Ovary (tissue), 9 donors: ENCODE results near the gene CCDC83. TPM values are rescaled to one million over a fixed set of nuclear protein-coding genes. Genes with fewer than 3 reads are reported as not detected.
A peak's percentile ranks its signal among the peaks of the same experiment; 100 is the strongest.
"Not testable (repeated sequence)": the region's sequence is repeated elsewhere in the genome, so short reads cannot be mapped to it uniquely, and the experiment has no call there.

ENCODE experiments used
- DNase-seq, 5 donors: peaks; one replicate each; pipeline ENCODE4 v3.0.0-alpha.2; 2019 to 2020
- H3K27ac ChIP-seq, 2 donors: fragments of 200-600 bp; one replicate each; pipeline versions ENCODE4 v1.5.1 to v1.8.0; 2019 to 2022
- H3K27me3 ChIP-seq: fragments of 200-600 bp; one replicate; pipeline ENCODE4 v1.8.0; 2022
- H3K36me3 ChIP-seq: fragments of 200-600 bp; sonication (generic); one replicate; pipeline ENCODE4 v1.5.1; 2019
- H3K4me1 ChIP-seq: one replicate; pipeline ENCODE4 v1.8.1; 2013; ENCODE audit warnings: mild to moderate bottlenecking, moderate library complexity; ENCODE audit not compliant: insufficient read depth
- H3K4me3 ChIP-seq: fragments of 200-600 bp; sonication (generic); one replicate; pipeline ENCODE4 v1.5.1; 2017
- H3K9me3 ChIP-seq, 2 donors: fragments of 200-600 bp in 1 of 2; sonication (generic) in 1 of 2; one replicate each; pipeline versions ENCODE4 v1.5.1 to v1.8.1; 2013 to 2019; ENCODE audit warnings: mild to moderate bottlenecking in 1 of 2, moderate library complexity in 1 of 2
- CTCF ChIP-seq, 3 donors: fragments of 450-650 bp in 2 of 3; fragments of 200-600 bp in 1 of 3; IDR thresholded peaks; one replicate each; pipeline versions ENCODE4 v1.5.1 to v1.8.0; 2016 to 2022; ENCODE audit warnings: antibody characterized with exemption in 3 of 3, mild to moderate bottlenecking in 1 of 3
- EP300 ChIP-seq: sonication (generic); formaldehyde crosslinking; IDR thresholded peaks from one replicate; pipeline ENCODE4 v1.6.1; 2017; ENCODE audit warnings: antibody characterized with exemption
- POLR2A ChIP-seq: fragments of 450-650 bp; IDR thresholded peaks from one replicate; pipeline ENCODE4 v1.6.1; 2017; ENCODE audit warnings: antibody characterized with exemption, mild to moderate bottlenecking, moderate library complexity
- WGBS, 3 donors: extraction: QIAGEN DNeasy Blood & Tissue Kit in 1 of 3; methylation state at CpG; one replicate each; pipeline versions ENCODE4 v1.1.5 to v1.1.7; 2013 to 2017; 5-methylcytosine and 5-hydroxymethylcytosine counted together
- intact Hi-C, 4 donors: fragments of 100-400 bp; cut with DNase I; formaldehyde crosslinking; loops; one replicate each; pipeline versions ENCODE4 v1.11.0 to v1.15.1; 2022 to 2023
- polyA plus RNA-seq, 2 donors: library from polyadenylated mRNA; stranded (reverse); fragments of 200-250 nt in 1 of 2; fragments of 350-450 nt in 1 of 2; fragmentation: Illumina TruSeq in 1 of 2; extraction: RNeasy Lipid Tissue Mini Kit (QIAGEN cat#74804) in 1 of 2; gene quantifications; one replicate each; pipeline ENCODE4 v1.2.3, GENCODE V29; 2013 to 2014
- total RNA-seq, 7 donors: library from RNA; depleted of rRNA in 2 of 7; stranded (reverse); fragments of >200 nt in 2 of 7; fragmentation: NEBNext Ultra II Directional in 3 of 7; extraction: Animal tissue kit (Norgen Biotek cat#: 25700) in 3 of 7; gene quantifications; one replicate each; pipeline versions ENCODE4 v1.1.0 to v1.2.4, GENCODE V29; 2016 to 2023
- donor health status: DM: no; HTN: no; CAD: no; lungs with moderate emphysema.
- donor health status: DM: no; HTN: no; CAD: no.
- donor health status: Bipolar disorder and iron deficiency.
- donor health status: DM: yes; HTN: yes; CAD: no.
- donor health status: DM: no; HTN: no; CAD: no.
- donor health status: DM: yes; HTN: yes; CAD: no.

CCDC83 gene
- total and polyA plus RNA-seq, 9 donors: not detected

DNA sequence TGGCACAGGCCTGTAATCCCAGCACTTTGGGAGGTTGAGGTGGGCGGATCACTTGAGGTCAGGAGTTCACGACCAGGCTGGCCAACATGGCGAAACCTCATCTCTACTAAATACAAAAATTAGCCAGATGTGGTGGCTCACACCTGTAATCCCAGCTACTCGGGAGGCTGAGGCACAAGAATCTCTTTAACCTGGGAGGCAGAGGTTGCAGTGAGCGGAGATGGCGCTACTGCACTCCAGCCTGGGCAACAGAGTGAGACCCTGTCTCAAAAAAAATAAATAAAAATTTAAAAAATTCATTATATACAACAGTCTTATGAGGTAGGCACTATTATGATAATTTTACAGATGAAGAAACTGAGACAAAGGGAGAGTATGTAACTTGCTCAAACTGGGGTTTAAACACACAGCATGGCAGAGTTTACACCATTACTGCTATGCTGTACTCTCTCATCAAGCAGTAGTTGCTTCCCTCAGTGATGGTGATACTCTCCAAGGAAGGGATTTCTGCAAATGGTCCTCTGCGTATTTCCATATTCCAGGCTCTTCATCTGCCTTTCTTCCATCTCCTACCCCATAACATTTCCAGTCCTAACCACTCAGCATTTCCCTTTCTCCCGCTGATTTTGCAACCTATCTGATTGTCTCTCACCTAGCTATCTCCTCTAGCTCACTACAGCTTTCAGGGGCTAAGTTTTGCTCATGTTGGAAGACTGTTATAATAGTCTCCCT, 95.3 kb downstream of the CCDC83 start:
- TF ChIP-seq CTCF (IDR thresholded peaks at IDR 0.05): no peak
- TF ChIP-seq EP300: no peak
- no peak for TF ChIP-seq POLR2A
- peaks cover 29% of the 10 kb centered on the region for H3K4me1 ChIP-seq
- WGBS, 3 donors: 94 to 96% (median 95%) methylated on average over 8 of the region's 8 CpGs
- no peak overlapping the region for H3K27ac ChIP-seq
- intact Hi-C loops: no loop called here
- no peaks in the 10 kb centered on the region for H3K27me3 ChIP-seq
- H3K9me3 ChIP-seq: no peaks in the 10 kb centered on the region
- no peaks in the 10 kb centered on the region for H3K36me3 ChIP-seq
- no peak for DNase-seq
- H3K4me3 ChIP-seq: no peak overlapping the region

GRCh38 chr11:85951049-85951405, 95.8 kb downstream of the CCDC83 start:
- no peak for DNase-seq
- Histone ChIP-seq H3K9me3 (no peaks in the 10 kb centered on the region), H3K4me3 (no peak overlapping the region), H3K4me1 (peaks cover 31% of the 10 kb centered on the region), H3K27ac (no peak overlapping the region), H3K27me3 (no peaks in the 10 kb centered on the region), H3K36me3 (no peaks in the 10 kb centered on the region)
- intact Hi-C loops: no loop called here
- TF ChIP-seq CTCF (IDR thresholded peaks at IDR 0.05) (no peak), POLR2A (no peak), EP300 (no peak)
- WGBS, 3 donors: 93 to 97% (median 95%) methylated on average over 4 of the region's 4 CpGs

- no peak for DNase-seq
- intact Hi-C loops: no loop called here
- Histone ChIP-seq H3K27me3 (no peaks in the 10 kb centered on the region), H3K9me3 (no peaks in the 10 kb centered on the region), H3K4me1 (peaks cover 34% of the 10 kb centered on the region), H3K27ac (peak overlapping the region in 1 of 2 donors; percentile 32), H3K36me3 (no peaks in the 10 kb centered on the region), H3K4me3 (no peak overlapping the region)
- no peak for TF ChIP-seq POLR2A
- TF ChIP-seq CTCF (IDR thresholded peaks at IDR 0.05): no peak
- TF ChIP-seq EP300: no peak
- WGBS, 3 donors: 94 to 95% (median 94%) methylated on average over 3 of the region's 3 CpGs
Observed at GRCh38 chr11:85951428-85952107, 96.4 kb downstream of the CCDC83 start.

- H3K36me3 ChIP-seq, H3K27ac ChIP-seq, intact Hi-C loops, DNase-seq, H3K9me3 ChIP-seq, H3K27me3 ChIP-seq, H3K4me3 ChIP-seq: not testable (repeated sequence)
- 86 to 92% (median 90%) methylated on average over 7 of the region's 7 CpGs for WGBS, 3 donors
- H3K4me1 ChIP-seq: peaks cover 35% of the 10 kb centered on the region
Observed at GRCh38 chr11:85952108-85952485, 96.9 kb downstream of the CCDC83 start.

- Histone ChIP-seq H3K27ac (peak overlapping the region; percentile 4 to 82), H3K36me3 (no peaks in the 10 kb centered on the region)
- TF ChIP-seq CTCF (IDR thresholded peaks at IDR 0.05) (no peak), POLR2A (no peak), EP300 (no peak)
Observed at GRCh38 chr11:85953491-85954143, 98.4 kb downstream of the CCDC83 start.

More at GRCh38 chr11:85953491-85954143, 98.4 kb downstream of the CCDC83 start:
- Histone ChIP-seq H3K4me3 (no peak overlapping the region), H3K4me1 (peaks cover 30% of the 10 kb centered on the region), H3K9me3 (no peaks in the 10 kb centered on the region), H3K27me3 (no peaks in the 10 kb centered on the region)
- DNase-seq: peak in 2 of 5 donors; percentile 55 to 70
- intact Hi-C loops: no loop called here
- 4 to 29% (median 5%) methylated on average over 2 of the region's 2 CpGs for WGBS, 3 donors
